ENCODE results near the gene WDR37.

DNA sequence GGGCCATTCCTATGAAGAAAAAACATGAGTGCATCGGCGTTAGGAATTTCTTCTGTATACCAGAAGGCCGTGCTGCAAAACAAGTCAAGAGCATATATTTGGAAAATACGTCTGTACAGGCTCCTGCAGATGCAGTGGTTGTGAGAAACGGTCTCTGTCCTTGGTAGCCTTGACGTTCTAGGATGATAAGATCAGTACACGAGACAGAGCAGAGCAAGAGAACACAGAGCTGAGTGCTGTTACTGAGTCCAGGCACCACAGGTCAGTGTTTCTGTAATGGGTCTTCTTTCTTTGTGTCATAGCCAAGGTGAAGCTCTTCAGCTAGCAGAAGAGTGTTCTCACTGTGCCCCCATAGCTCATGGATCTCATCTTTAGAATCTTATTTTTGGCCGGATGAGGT is 62.8 kb downstream of the WDR37 start:
- TF ChIP-seq, protein P1, sequence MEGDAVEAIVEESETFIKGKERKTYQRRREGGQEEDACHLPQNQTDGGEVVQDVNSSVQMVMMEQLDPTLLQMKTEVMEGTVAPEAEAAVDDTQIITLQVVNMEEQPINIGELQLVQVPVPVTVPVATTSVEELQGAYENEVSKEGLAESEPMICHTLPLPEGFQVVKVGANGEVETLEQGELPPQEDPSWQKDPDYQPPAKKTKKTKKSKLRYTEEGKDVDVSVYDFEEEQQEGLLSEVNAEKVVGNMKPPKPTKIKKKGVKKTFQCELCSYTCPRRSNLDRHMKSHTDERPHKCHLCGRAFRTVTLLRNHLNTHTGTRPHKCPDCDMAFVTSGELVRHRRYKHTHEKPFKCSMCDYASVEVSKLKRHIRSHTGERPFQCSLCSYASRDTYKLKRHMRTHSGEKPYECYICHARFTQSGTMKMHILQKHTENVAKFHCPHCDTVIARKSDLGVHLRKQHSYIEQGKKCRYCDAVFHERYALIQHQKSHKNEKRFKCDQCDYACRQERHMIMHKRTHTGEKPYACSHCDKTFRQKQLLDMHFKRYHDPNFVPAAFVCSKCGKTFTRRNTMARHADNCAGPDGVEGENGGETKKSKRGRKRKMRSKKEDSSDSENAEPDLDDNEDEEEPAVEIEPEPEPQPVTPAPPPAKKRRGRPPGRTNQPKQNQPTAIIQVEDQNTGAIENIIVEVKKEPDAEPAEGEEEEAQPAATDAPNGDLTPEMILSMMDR (IDR thresholded peaks at IDR 0.05; ENCODE audit: low read depth, low read length, poor library complexity, severe bottlenecking), result no peak
- no peak for TF ChIP-seq EZH2phosphoT487 (IDR thresholded peaks at IDR 0.05; ENCODE audit: borderline replicate concordance, low read length)

All from DOHH2 (cell line).